ENCODE measurements around the gene PDXK.

GRCh38 chr21:43758111-43758641, 39.2 kb downstream of the PDXK start:
- TF ChIP-seq RBBP5 (IDR thresholded peaks at IDR 0.05; ENCODE audit: borderline replicate concordance, insufficient read depth, low read length, poor library complexity, severe bottlenecking) (no peak), ZNF274 (IDR thresholded peaks at IDR 0.05; ENCODE audit: borderline replicate concordance, low read depth, low read length) (no peak), ZNF449 (CRISPR knock-in tag; IDR thresholded peaks at IDR 0.05) (no peak), CHD1 (IDR thresholded peaks at IDR 0.05; ENCODE audit: low read length) (no peak)

All from K562 (cell line).